ENCODE data around the gene FNDC3B.

DNA sequence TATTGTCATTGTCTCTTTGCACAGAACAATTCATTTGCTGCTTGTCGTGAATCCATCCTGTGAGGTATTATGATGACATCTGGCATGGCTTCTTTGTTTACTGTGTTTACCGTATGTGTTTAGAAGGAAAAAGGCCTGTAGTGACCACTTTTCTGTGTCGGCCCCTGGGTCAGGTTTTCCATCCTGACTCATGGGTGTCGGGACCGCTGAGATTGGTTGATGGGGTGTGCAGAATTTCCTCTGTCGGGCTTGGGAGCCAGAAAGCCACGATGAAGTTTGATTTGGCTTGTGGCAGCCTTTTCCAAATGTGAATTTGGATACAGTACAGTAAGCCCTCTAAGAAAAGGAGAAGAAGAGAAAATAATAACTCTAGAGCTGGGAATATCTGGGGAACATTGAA is 113.5 kb downstream of the FNDC3B start:
- TF ChIP-seq, protein P1, sequence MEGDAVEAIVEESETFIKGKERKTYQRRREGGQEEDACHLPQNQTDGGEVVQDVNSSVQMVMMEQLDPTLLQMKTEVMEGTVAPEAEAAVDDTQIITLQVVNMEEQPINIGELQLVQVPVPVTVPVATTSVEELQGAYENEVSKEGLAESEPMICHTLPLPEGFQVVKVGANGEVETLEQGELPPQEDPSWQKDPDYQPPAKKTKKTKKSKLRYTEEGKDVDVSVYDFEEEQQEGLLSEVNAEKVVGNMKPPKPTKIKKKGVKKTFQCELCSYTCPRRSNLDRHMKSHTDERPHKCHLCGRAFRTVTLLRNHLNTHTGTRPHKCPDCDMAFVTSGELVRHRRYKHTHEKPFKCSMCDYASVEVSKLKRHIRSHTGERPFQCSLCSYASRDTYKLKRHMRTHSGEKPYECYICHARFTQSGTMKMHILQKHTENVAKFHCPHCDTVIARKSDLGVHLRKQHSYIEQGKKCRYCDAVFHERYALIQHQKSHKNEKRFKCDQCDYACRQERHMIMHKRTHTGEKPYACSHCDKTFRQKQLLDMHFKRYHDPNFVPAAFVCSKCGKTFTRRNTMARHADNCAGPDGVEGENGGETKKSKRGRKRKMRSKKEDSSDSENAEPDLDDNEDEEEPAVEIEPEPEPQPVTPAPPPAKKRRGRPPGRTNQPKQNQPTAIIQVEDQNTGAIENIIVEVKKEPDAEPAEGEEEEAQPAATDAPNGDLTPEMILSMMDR (IDR thresholded peaks at IDR 0.05): no peak
- TF ChIP-seq EZH2 (IDR thresholded peaks at IDR 0.05): no peak

Data from neural progenitor cell (in vitro differentiated cells).